Vagina (tissue), 2 donors: ENCODE results near the gene TRIP10.

Experiments used
- POLR2A ChIP-seq, 2 donors: fragments of 450-650 bp; IDR thresholded peaks; one replicate each; pipeline ENCODE4 v1.6.1; 2017; ENCODE audit warnings: antibody characterized with exemption in 2 of 2, mild to moderate bottlenecking in 2 of 2, moderate library complexity in 2 of 2
- TF ChIP-seq, protein P1 (sequence below), 3 experiments: fragments of 450-650 bp in 2 of 3; fragments of 200-600 bp in 1 of 3; sonication (generic) in 1 of 3; IDR thresholded peaks; one replicate each; pipeline ENCODE4 v1.5.1; 2017 to 2019; ENCODE audit warnings: antibody characterized with exemption in 3 of 3, mild to moderate bottlenecking in 2 of 3, moderate library complexity in 2 of 3

- TF ChIP-seq, protein P1, sequence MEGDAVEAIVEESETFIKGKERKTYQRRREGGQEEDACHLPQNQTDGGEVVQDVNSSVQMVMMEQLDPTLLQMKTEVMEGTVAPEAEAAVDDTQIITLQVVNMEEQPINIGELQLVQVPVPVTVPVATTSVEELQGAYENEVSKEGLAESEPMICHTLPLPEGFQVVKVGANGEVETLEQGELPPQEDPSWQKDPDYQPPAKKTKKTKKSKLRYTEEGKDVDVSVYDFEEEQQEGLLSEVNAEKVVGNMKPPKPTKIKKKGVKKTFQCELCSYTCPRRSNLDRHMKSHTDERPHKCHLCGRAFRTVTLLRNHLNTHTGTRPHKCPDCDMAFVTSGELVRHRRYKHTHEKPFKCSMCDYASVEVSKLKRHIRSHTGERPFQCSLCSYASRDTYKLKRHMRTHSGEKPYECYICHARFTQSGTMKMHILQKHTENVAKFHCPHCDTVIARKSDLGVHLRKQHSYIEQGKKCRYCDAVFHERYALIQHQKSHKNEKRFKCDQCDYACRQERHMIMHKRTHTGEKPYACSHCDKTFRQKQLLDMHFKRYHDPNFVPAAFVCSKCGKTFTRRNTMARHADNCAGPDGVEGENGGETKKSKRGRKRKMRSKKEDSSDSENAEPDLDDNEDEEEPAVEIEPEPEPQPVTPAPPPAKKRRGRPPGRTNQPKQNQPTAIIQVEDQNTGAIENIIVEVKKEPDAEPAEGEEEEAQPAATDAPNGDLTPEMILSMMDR (IDR thresholded peaks at IDR 0.05), result no peak
- peak in 1 of 2 donors; percentile 76 for TF ChIP-seq POLR2A (IDR thresholded peaks at IDR 0.05)
These were observed at the start of gene TRIP10 for GRCh38 chr19:6739390-6739882.
